NB4 (cell line): ENCODE data around the gene VAV2.

Experiments used
- DNase-seq: peaks from one replicate; pipeline ENCODE4 v3.0.0; 2010; ENCODE audit warnings: low read depth
- H3K4me3 ChIP-seq: one replicate; pipeline ENCODE4 v1.5.1; 2011; ENCODE audit warnings: mild to moderate bottlenecking, low read depth, low read length, moderate library complexity
- CTCF ChIP-seq: IDR thresholded peaks from one replicate; pipeline ENCODE4 v1.5.1; 2012; ENCODE audit warnings: low read depth, low read length
- MYC ChIP-seq: IDR thresholded peaks from 2 replicates; pipeline ENCODE4 v1.6.1; 2011; ENCODE audit warnings: low read depth, low read length
- POLR2A ChIP-seq: IDR thresholded peaks from 2 replicates; pipeline ENCODE4 v1.6.1; 2011; ENCODE audit warnings: mild to moderate bottlenecking; ENCODE audit not compliant: insufficient read length; ENCODE audit errors: extremely low read depth
- TF ChIP-seq, protein P1 (sequence below): IDR thresholded peaks from 2 replicates; pipeline ENCODE4 v1.6.1; 2011; ENCODE audit warnings: low read depth, low read length

Gene VAV2

DNA sequence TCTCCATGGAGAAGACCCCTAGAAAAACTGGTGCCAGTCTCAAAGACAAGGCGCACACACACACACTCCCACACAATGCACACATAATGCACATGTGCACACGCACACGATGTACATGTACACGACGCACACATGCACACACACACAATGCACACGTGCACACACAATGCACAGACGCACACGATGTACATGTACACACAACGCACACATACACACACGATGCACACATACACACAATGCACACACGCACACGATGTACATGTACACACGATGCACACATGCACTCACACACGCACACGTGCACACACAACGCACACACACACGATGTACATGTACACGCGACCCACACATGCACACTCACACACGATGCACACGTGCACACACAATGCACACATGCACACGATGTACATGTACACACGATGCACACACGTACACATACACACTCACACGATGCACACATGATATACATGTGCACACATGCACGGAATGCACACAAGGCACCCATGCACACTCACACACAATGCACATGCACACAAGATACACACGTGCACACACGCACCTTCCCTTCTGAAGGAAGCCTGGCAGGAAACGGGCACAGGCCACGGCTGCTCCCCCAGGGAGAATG is 76.5 kb downstream of the VAV2 start:
- TF ChIP-seq MYC (no peak), CTCF (no peak), POLR2A (no peak)
- TF ChIP-seq, protein P1, sequence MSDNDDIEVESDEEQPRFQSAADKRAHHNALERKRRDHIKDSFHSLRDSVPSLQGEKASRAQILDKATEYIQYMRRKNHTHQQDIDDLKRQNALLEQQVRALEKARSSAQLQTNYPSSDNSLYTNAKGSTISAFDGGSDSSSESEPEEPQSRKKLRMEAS, result no peak
- no peak overlapping the region for H3K4me3 ChIP-seq
- DNase-seq, result no peak

GRCh38 chr9:133914442-133915342 is 77.4 kb downstream of the VAV2 start:
- H3K4me3 ChIP-seq, result no peak overlapping the region
- TF ChIP-seq CTCF (no peak), MYC (no peak), POLR2A (no peak)
- TF ChIP-seq, protein P1, result no peak
- DNase-seq, result no peak

GRCh38 chr9:133913571-133914369 is 78.4 kb downstream of the VAV2 start:
- DNase-seq, result no peak
- no peak overlapping the region for H3K4me3 ChIP-seq
- TF ChIP-seq CTCF (no peak), POLR2A (no peak), MYC (no peak)
- TF ChIP-seq, protein P1, result no peak

DNA sequence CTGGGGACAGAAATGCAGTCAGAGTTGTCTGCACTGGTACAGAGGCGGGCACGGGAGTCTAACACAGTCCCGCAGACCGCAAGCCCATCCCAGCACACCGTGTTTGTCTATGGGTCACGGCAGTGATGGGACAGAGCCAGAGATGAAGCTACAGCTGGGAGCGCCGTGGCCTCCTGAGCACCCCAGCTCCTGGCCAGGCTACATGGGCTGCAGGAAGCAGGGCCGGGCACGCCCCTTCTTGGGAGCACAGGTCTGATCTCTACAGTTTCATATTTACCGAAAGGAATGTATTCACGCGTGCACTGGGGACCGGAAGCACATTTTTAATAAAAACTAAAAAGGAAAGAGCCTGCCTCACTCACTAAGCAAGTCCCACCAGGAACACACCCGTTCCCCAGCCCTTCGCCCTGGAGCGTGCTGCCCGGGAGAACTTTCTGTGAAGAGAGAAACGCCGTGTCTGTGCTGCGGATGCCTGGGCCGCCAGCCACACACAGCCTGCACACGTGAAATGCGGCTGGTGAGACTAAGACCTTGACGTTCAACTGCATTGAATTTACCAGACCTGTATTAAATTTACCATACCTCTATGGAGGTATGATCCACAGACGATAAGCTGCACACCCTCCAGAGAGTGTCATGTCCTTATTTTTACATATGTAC is 81.1 kb downstream of the VAV2 start:
- no peak for DNase-seq

More for the DNA sequence above, 81.1 kb downstream of the VAV2 start:
- TF ChIP-seq CTCF (no peak), POLR2A (no peak), MYC (no peak)
- TF ChIP-seq, protein P1, result no peak
- H3K4me3 ChIP-seq, result no peak overlapping the region
